ENCODE measurements around the gene SNX32. TPM values are rescaled to one million over a fixed set of nuclear protein-coding genes. Genes with fewer than 3 reads are reported as not detected.
A peak's percentile ranks its signal among the peaks of the same experiment; 100 is the strongest.

Gene SNX32
- total and polyA plus RNA-seq, 11 donors, result 0.11 to 0.54 (median 0.37) TPM; not detected in 5

DNA sequence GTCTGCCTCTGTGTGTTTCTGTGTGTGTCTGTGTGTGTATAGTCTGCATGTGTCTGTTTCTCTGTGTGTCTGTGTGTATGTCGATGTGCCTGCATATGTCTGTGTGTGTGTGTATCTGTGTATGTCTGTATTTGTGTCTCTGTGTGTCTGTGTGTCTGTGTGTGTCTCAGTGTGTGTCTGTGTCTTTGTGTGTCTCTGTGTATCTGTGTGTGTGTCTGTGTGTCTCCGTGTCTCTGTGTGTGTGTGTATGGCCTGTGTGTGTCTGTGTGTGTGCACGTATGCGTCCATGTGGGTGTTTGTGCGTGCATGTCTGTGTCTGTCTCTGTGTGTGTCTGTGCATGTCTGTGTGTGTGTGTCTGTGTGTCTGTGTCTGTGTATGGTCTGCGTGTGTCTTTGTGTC, 439 bp downstream of the SNX32 start:
- Histone ChIP-seq H3K27me3 (no peaks in the 10 kb centered on the region), H3K9me3 (no peaks in the 10 kb centered on the region), H3K36me3 (no peaks in the 10 kb centered on the region), H3K27ac (no peak overlapping the region), H3K4me1 (peaks cover 0 to 15% (median 7%) of the 10 kb centered on the region in 12 donors), H3K4me3 (peak overlapping the region in 11 of 12 donors; percentile 19 to 72 (median 63))
- TF ChIP-seq CTCF (IDR thresholded peaks at IDR 0.05) (no peak), POLR2A (IDR thresholded peaks at IDR 0.05) (no peak)
- DNase-seq, result no peak
- ATAC-seq, result no peak
- WGBS, 4 donors, result 42 to 65% (median 54%) methylated on average over 6 of the region's 6 CpGs
- intact Hi-C loops (cut with DNase I), result no loop called here

DNA sequence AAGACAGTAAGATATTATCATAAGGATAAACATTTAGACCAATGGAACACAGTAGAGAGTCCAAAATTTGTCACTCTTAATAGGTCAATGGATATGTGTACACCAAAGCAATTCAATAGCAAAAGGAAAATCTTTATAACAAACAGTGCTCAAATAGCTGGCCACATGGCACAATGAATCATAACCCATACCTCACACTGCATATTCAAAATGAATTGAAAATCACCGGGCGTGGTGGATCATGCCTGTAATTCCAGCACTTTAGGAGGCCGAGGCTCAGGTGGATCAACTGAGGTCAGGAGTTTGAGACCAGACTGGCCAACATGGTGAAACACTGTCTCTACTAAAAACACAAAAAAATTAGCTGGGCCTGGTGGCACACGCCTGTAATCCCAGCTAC, 8.4 kb downstream of the SNX32 start:
- Histone ChIP-seq H3K4me3 (no peak overlapping the region), H3K36me3 (no peaks in the 10 kb centered on the region), H3K9me3 (no peaks in the 10 kb centered on the region), H3K27ac (no peak overlapping the region), H3K4me1 (no peaks in the 10 kb centered on the region), H3K27me3 (no peaks in the 10 kb centered on the region)
- TF ChIP-seq CTCF (IDR thresholded peaks at IDR 0.05) (no peak), POLR2A (IDR thresholded peaks at IDR 0.05) (no peak)
- intact Hi-C loops (cut with DNase I), result no loop called here
- 95 to 98% (median 97%) methylated on average over 4 of the region's 4 CpGs for WGBS, 4 donors
- no peak for ATAC-seq
- no peak for DNase-seq

GRCh38 chr11:65843811-65844210, 10.0 kb downstream of the SNX32 start:
- 91 to 97% (median 97%) methylated on average over 3 of the region's 3 CpGs for WGBS, 4 donors
- ATAC-seq (no peak), DNase-seq (no peak)
- Histone ChIP-seq H3K27ac (no peak overlapping the region), H3K4me1 (no peaks in the 10 kb centered on the region), H3K9me3 (no peaks in the 10 kb centered on the region), H3K4me3 (no peak overlapping the region), H3K36me3 (no peaks in the 10 kb centered on the region), H3K27me3 (no peaks in the 10 kb centered on the region)
- TF ChIP-seq CTCF (IDR thresholded peaks at IDR 0.05), result no peak
- no peak for TF ChIP-seq POLR2A (IDR thresholded peaks at IDR 0.05)
- intact Hi-C loops (cut with DNase I), result no loop called here

DNA sequence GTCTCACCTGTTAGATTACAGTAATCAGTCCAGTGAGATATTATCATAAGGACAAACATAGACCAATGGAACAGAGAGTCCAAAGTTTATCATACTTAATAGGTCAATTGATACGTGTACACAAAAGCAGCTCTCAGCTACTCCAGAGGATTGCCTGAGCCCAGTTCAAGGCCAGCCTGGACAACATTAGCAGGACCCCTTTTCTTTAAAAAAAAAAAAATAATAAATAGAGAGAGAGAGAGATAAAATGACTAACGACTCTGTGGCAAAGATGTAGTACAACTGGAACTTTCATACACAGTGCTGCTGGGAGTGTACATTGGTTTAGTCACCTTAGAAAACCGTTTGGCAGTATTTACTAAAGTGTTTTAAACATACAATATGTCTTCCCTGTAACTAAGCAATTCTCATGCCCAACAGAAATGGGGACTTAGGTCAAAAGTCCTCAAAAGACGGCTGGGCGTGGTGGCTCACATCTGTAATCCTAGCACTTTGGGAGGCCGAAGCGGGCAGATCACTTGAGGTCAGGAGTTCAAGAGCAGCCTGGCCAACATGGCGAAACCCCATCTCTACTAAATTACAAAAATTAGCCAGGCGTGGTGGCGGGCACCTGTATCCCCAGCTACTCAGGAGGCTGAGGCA, 10.6 kb downstream of the SNX32 start:
- Histone ChIP-seq H3K4me1 (no peaks in the 10 kb centered on the region), H3K36me3 (no peaks in the 10 kb centered on the region), H3K27me3 (no peaks in the 10 kb centered on the region), H3K9me3 (no peaks in the 10 kb centered on the region), H3K4me3 (no peak overlapping the region), H3K27ac (no peak overlapping the region)
- ATAC-seq (no peak), DNase-seq (no peak)
- no peak for TF ChIP-seq CTCF (IDR thresholded peaks at IDR 0.05)
- TF ChIP-seq POLR2A (IDR thresholded peaks at IDR 0.05), result no peak
- intact Hi-C loops (cut with DNase I), result no loop called here
- WGBS, 4 donors, result 85 to 91% (median 90%) methylated on average over 9 to 10 of the region's 10 CpGs
